WI38 (cell line): ENCODE measurements around the gene ELAVL4.

Experiments used
- H3K4me3 ChIP-seq: 2 replicates; pipeline ENCODE4 v1.5.1; 2011; ENCODE audit warnings: low read depth, mild to moderate bottlenecking, control low read depth, low read length
- TF ChIP-seq, protein P1 (sequence below): IDR thresholded peaks from 2 replicates; pipeline ENCODE4 v1.5.1; 2012; ENCODE audit warnings: low read depth, mild to moderate bottlenecking, control low read depth, low read length

The ELAVL4 gene

DNA sequence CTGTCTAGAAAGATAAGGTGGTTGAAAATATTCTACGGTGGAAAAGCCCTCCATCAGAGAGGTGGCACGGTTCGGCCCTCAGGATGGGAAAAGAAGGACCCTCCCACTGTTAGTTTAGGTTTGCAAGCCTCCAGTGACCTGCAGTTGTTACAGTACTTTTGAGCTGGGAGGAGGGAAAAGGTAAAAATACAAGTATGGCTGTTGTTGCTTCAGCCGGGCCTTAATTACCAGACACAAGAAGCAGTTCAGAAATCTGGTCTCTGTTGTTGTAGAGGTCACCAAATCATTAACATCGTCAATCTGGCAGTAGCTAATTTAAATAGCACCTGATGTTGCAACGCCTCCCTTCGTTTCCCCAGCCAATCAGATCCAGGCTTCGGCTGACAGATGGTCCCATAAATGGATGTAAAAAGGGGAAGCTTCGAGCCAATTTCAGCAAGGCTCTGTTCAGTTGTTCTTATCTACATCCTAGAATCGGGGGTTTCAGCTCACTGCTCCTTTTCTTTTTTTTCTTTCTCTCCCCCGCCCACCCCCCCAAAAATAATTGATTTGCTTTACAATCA lies at the start of gene ELAVL4:
TSS of gene ELAVL4 (plus strand) at position 424 of the 563 bp plus-strand sequence. CDS start 270 bp downstream, outside the sequence.
- TF ChIP-seq, protein P1, sequence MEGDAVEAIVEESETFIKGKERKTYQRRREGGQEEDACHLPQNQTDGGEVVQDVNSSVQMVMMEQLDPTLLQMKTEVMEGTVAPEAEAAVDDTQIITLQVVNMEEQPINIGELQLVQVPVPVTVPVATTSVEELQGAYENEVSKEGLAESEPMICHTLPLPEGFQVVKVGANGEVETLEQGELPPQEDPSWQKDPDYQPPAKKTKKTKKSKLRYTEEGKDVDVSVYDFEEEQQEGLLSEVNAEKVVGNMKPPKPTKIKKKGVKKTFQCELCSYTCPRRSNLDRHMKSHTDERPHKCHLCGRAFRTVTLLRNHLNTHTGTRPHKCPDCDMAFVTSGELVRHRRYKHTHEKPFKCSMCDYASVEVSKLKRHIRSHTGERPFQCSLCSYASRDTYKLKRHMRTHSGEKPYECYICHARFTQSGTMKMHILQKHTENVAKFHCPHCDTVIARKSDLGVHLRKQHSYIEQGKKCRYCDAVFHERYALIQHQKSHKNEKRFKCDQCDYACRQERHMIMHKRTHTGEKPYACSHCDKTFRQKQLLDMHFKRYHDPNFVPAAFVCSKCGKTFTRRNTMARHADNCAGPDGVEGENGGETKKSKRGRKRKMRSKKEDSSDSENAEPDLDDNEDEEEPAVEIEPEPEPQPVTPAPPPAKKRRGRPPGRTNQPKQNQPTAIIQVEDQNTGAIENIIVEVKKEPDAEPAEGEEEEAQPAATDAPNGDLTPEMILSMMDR, result no peak
- no peak within 1 kb of the TSS for H3K4me3 ChIP-seq

DNA sequence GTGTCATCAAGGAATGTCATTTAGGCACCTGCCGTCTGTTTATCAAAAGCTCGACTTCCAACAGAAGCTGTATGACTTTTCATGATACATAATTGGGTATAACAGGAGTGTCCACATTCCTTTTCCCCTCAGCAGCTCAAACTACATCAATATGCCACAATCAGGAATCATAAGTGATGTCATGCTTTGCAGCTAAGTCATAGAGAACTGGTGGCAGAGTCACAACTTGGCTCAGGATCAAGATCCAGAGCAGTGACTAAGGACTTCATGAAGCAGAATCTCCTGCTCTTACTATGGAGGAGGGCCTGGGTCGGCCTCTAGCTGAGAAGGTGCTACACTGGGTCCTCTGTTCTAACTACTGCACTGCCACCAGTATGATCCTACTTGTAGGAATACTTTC lies 48.4 kb upstream of the ELAVL4 start:
- no peak overlapping the region for H3K4me3 ChIP-seq
- TF ChIP-seq, protein P1, result no peak

DNA sequence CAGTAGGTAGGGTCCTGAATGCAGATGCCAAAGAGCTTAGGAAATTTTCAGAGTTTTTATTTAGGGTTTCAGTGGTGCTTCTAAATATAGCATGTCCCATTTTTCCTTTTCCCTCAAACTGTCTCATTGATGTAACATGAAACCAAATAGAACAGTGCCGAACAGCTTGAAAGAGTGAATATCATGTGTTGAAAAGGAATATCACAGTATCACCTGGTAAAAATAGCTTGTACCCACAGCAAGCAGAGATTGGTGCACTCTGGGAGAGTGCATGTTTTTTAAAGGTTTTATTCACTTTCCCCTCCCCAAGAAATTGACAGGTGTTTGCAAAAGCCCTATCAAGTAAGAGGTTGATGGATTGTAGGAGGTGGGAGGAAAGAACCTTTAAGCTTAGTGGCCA lies 41.9 kb upstream of the ELAVL4 start:
- no peak overlapping the region for H3K4me3 ChIP-seq
- TF ChIP-seq, protein P1, result no peak

DNA sequence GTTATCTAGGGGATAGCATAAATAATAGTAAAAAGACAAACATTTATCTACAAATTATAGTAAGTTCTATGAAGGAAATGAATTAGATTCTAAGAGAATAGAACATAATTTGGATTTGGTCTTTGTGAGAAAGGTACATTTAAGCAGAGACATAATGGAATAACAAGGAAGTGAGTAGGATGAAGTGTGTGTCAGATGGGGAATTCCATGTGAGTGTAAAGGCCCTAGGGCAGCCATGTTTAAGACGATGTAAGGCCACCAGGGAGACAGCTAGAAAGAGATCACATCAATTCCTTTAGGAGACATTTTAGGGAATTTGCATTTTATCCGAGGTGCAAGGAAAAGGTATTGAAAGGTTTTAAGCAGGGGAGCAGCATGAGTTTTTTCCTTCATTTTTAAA lies 33.8 kb upstream of the ELAVL4 start:
- TF ChIP-seq, protein P1, result no peak
- H3K4me3 ChIP-seq, result no peak overlapping the region

DNA sequence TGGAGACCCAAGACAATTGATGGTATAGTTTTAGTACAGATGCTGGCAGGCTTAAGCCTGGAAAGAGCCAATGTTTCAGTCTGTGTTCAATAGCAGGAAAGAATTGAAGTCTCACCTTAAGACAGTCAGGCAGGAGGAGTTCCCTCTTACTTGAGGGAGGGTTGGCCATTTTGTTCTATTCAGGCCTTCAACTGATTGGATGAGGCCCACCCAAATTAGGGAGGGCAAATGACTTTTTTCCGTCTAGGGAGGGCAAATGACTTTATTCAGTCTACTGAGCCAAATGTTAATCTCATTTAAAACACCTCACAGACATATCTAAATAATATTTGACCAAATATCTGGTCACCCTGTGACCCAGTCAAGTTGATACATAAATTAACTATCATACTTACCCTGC lies 31.4 kb upstream of the ELAVL4 start:
- TF ChIP-seq, protein P1, result no peak
- H3K4me3 ChIP-seq, result no peak overlapping the region

DNA sequence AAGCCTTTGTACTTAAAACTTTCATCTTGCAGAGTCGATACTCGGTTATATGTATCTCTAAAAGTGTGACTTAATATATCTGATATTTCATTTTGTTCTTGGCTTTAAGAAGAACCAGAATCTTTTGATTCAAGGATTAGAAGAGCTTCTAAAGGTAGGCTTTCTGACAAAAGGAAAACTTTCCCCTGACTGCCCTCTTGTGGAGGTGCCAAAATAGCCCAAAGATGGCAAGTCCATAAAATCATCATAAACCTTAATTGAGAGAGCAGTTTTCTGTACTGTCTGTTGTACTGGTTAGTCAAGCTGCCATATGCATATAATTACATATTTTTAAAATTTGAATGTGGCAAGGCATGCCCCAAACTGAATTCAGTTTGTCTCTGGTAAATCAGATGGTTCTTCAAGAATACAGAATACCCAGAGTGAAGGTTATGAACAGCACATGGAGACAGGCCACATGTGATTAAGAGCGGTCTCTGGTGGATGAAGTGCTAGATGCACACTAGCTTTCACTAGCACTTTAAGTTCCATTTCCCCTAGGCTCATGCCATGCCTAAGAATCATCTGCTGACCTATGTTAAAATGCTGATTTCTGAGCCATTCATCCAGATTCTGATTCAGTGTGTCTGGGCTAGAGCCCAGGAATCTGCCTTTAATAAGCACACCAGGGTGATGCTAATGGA lies 27.7 kb upstream of the ELAVL4 start:
- no peak overlapping the region for H3K4me3 ChIP-seq
- TF ChIP-seq, protein P1, result no peak

DNA sequence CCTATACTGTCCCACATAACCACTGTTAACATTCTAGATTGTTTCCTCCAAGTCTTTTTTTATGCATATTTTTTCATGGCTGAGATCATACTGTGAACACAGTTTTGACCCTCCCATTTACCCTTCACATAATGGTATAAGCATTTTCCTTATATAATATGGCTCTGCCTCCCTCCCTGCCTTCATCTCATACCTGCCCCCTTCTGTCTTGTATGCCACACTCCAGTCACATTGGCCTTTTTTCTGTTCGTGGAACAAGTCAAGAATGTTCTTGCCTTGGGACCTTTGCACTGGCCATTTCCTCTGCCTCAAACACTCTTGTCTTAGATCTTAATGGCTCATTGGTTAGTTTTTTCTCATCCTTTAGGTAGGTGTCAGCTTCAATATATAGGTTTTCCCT lies 24.3 kb upstream of the ELAVL4 start:
- TF ChIP-seq, protein P1, result no peak
- no peak overlapping the region for H3K4me3 ChIP-seq
